Gastrocnemius medialis (tissue), 4 donors: ENCODE results near the gene KLHDC2. TPM values are rescaled to one million over a fixed set of nuclear protein-coding genes. Genes with fewer than 3 reads are reported as not detected.
"Not testable (repeated sequence)": the region's sequence is repeated elsewhere in the genome, so short reads cannot be mapped to it uniquely, and the experiment has no call there.

Experiments
- ATAC-seq, 2 donors: fragments of 150-250 bp; one replicate each; pipeline ENCODE4 v1.9.1; 2016
- DNase-seq, 2 donors: peaks; one replicate each; pipeline ENCODE4 v3.0.0-alpha.2; 2019
- H3K27ac ChIP-seq, 4 donors: fragments of 200-600 bp; sonication (generic); 1 replicate in 1 of 4; 2 replicates in 3 of 4; pipeline ENCODE4 v1.5.1; 2016 to 2018; ENCODE audit warnings: mild to moderate bottlenecking in 2 of 4, moderate library complexity in 1 of 4
- H3K27me3 ChIP-seq, 3 donors: fragments of 200-600 bp; sonication (generic) in 2 of 3; 1 replicate in 1 of 3; 2 replicates in 2 of 3; pipeline versions ENCODE4 v1.5.1 to v1.6.0; 2016 to 2019; ENCODE audit warnings: mild to moderate bottlenecking in 1 of 3, moderate library complexity in 1 of 3
- H3K36me3 ChIP-seq, 2 donors: fragments of 200-600 bp; sonication (generic) in 1 of 2; one replicate each; pipeline ENCODE4 v1.5.1; 2017 to 2018
- H3K4me1 ChIP-seq, 2 donors: fragments of 200-600 bp; sonication (generic) in 1 of 2; one replicate each; pipeline ENCODE4 v1.5.1; 2016 to 2017; ENCODE audit warnings: mild to moderate bottlenecking in 2 of 2
- H3K4me3 ChIP-seq, 4 donors: fragments of 200-600 bp; sonication (generic) in 3 of 4; 1 replicate in 1 of 4; 2 replicates in 3 of 4; pipeline ENCODE4 v1.5.1; 2016 to 2019; ENCODE audit warnings: mild to moderate bottlenecking in 2 of 4
- H3K9me3 ChIP-seq, 3 donors: fragments of 200-600 bp; sonication (generic) in 2 of 3; 1 replicate in 1 of 3; 2 replicates in 2 of 3; pipeline ENCODE4 v1.5.1; 2016 to 2019
- CTCF ChIP-seq, 5 experiments: fragments of 450-650 bp in 3 of 5; fragments of 200-600 bp in 2 of 5; sonication (generic) in 2 of 5; IDR thresholded peaks in 4 of 5; conservative IDR thresholded peaks in 1 of 5; 1 replicate in 4 of 5; 2 replicates in 1 of 5; pipeline ENCODE4 v1.5.1; 2016 to 2019; ENCODE audit warnings: antibody characterized with exemption in 5 of 5, mild to moderate bottlenecking in 3 of 5, moderate library complexity in 3 of 5
- POLR2A ChIP-seq, 2 donors: fragments of 450-650 bp; IDR thresholded peaks; one replicate each; pipeline ENCODE4 v1.6.1; 2017; ENCODE audit warnings: antibody characterized with exemption in 2 of 2, mild to moderate bottlenecking in 2 of 2, moderate library complexity in 2 of 2
- in situ Hi-C, 4 donors: fragments of 200-750 bp; cut with MboI; loops; one replicate each; pipeline versions ENCODE4 v1.15.0 to v1.8.0; 2017; ENCODE audit warnings: low sequenced_read_pairs in 4 of 4
- intact Hi-C: fragments of 100-400 bp; cut with DNase I; formaldehyde crosslinking; loops from one replicate; pipeline ENCODE4 v1.15.1; 2023; ENCODE audit warnings: low total_unique reads
- total RNA-seq, 4 donors: library from RNA; depleted of rRNA; stranded (reverse); fragments of >200 nt; gene quantifications; one replicate each; pipeline versions ENCODE4 v1.1.0 to v1.2.3, GENCODE V29; 2016

KLHDC2 gene
- total RNA-seq, 4 donors from 2014 or later = 73.9 to 96.5 (median 82.3) TPM

DNA sequence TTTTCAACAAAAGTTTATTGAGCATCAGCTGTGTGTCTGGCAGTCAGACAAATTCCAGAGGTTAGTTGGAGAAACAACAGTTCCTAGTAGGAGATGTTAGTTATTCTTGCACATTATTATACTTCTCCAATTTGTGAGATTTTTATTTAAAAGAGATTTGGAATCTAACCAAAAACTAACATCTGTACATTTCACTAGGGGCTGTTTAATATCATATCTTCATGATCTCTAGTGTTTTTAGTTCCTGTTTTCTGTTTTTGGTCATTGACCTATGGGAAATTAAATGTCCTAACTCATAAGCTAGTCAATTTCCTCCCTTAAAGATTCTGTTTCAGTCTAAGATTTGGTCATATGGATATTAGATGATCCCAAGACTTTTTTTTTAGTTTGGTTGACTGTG is 34.1 kb upstream of the KLHDC2 start:
- H3K9me3 ChIP-seq = no peaks in the 10 kb centered on the region
- no peaks in the 10 kb centered on the region for H3K4me1 ChIP-seq
- ATAC-seq (no peak), DNase-seq (no peak)
- H3K27me3 ChIP-seq = no peaks in the 10 kb centered on the region
- H3K27ac ChIP-seq = no peak overlapping the region
- peaks cover 0 to 41% of the 10 kb centered on the region in 2 donors for H3K36me3 ChIP-seq
- H3K4me3 ChIP-seq = no peak overlapping the region
- no peak for TF ChIP-seq CTCF (IDR thresholded peaks at IDR 0.05 in 4 of 5, conservative IDR thresholded peaks at IDR 0.05 in 1 of 5)
- no peak for TF ChIP-seq POLR2A (IDR thresholded peaks at IDR 0.05)
- in situ Hi-C loops = no loop called here
- intact Hi-C loops = no loop called here

- intact Hi-C loops, H3K4me3 ChIP-seq, in situ Hi-C loops: not testable (repeated sequence)
These were observed 32.3 kb upstream of the KLHDC2 start for GRCh38 chr14:49735669-49736068.

DNA sequence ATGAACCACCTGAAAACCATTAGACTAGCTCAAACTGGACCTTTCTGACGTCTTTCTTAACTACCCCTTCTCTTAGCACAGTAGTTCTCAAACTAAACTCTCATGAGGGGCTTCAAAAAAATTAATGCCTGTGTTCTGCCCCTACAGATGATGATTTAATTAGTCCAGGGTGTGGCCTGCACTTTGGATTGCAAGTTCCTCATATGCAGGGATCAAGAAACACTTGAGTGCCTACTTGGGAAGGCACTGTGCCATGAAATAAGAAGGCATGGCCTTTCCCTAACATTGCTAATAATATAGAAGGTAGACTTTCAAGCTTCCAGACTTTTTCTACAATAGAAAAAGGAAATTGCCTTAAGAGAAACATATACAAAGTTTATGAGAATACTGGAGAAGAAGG is 22.8 kb upstream of the KLHDC2 start:
- intact Hi-C loops (no loop called here), in situ Hi-C loops (no loop called here)
- TF ChIP-seq CTCF (IDR thresholded peaks at IDR 0.05 in 4 of 5, conservative IDR thresholded peaks at IDR 0.05 in 1 of 5) (no peak), POLR2A (IDR thresholded peaks at IDR 0.05) (no peak)
- no peak for DNase-seq
- Histone ChIP-seq H3K27me3 (no peaks in the 10 kb centered on the region), H3K27ac (no peak overlapping the region), H3K36me3 (peaks cover 0 to 46% of the 10 kb centered on the region in 2 donors), H3K9me3 (no peaks in the 10 kb centered on the region), H3K4me3 (no peak overlapping the region), H3K4me1 (no peaks in the 10 kb centered on the region)
- ATAC-seq = no peak

More at GRCh38 chr14:49735669-49736068, 32.3 kb upstream of the KLHDC2 start:
- ATAC-seq, H3K4me1 ChIP-seq, H3K27ac ChIP-seq, DNase-seq, H3K9me3 ChIP-seq, H3K27me3 ChIP-seq: not testable (repeated sequence)
- peaks cover 0 to 35% of the 10 kb centered on the region in 2 donors for H3K36me3 ChIP-seq

DNA sequence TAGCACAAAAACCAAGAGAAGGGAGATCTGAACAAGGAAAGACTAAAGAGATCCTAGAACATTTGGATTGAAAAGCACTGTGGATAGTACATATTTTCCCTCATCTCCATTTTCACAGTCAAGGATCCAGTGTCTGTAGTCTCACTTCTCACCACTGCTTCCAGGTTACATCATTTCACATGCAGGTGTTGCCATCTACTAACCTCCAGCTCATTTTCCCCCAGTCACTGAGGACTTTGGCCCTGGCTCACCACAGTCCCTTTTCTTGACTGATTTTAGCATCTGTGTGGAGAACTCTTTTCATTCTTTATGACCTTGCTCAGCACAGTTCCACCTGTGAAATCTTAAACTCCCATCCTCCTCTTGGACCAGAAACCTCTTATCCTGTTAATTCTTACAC is 21.5 kb upstream of the KLHDC2 start:
- H3K27ac ChIP-seq = not testable (repeated sequence)
- H3K36me3 ChIP-seq = peaks cover 0 to 36% of the 10 kb centered on the region in 2 donors

GRCh38 chr14:49754570-49755097 is 13.3 kb upstream of the KLHDC2 start:
- no peak for TF ChIP-seq POLR2A (IDR thresholded peaks at IDR 0.05)
- no peak for TF ChIP-seq CTCF (IDR thresholded peaks at IDR 0.05 in 4 of 5, conservative IDR thresholded peaks at IDR 0.05 in 1 of 5)
- no peak overlapping the region for H3K27ac ChIP-seq
- no peak overlapping the region for H3K4me3 ChIP-seq
- H3K27me3 ChIP-seq = no peaks in the 10 kb centered on the region
- ATAC-seq = no peak
- no peaks in the 10 kb centered on the region for H3K9me3 ChIP-seq
- in situ Hi-C loops (no loop called here), intact Hi-C loops (no loop called here)
- peaks cover 0 to 8% of the 10 kb centered on the region in 2 donors for H3K36me3 ChIP-seq
- H3K4me1 ChIP-seq = no peaks in the 10 kb centered on the region
- DNase-seq = no peak

More for the DNA sequence above, 21.5 kb upstream of the KLHDC2 start:
- in situ Hi-C loops, ATAC-seq, H3K4me3 ChIP-seq, H3K4me1 ChIP-seq, H3K9me3 ChIP-seq, DNase-seq, intact Hi-C loops, H3K27me3 ChIP-seq: not testable (repeated sequence)

DNA sequence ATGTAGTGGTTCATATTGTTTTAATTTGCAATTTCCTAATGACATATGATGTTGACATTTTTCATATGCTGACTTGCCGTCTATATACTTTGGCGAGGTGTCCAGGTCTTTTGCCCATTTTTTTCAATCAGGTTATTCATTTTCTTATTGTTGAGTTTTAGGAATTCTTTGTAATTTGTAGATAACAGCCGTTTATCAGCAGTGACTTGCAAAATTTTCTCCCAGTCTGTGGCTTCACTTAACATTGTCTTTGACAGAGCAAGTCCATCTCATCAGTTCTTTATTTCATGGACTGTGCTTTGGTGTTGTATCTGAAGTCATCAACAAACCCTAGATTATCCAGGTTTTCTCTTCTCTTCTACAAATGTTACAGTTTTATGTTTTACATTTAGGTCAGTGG is 12.6 kb upstream of the KLHDC2 start:
- intact Hi-C loops = no loop called here
- Histone ChIP-seq H3K4me1 (no peaks in the 10 kb centered on the region), H3K36me3 (peaks cover 0 to 8% of the 10 kb centered on the region in 2 donors), H3K27ac (no peak overlapping the region), H3K27me3 (no peaks in the 10 kb centered on the region), H3K4me3 (no peak overlapping the region), H3K9me3 (no peaks in the 10 kb centered on the region)
- TF ChIP-seq POLR2A (IDR thresholded peaks at IDR 0.05) (no peak), CTCF (IDR thresholded peaks at IDR 0.05 in 4 of 5, conservative IDR thresholded peaks at IDR 0.05 in 1 of 5) (no peak)
- in situ Hi-C loops = no loop called here
- ATAC-seq = no peak
- no peak for DNase-seq
